Panc1 (cell line): Measurements from ENCODE around the gene ADAMTS15. TPM values are rescaled to one million over a fixed set of nuclear protein-coding genes. Genes with fewer than 3 reads are reported as not detected.

Source experiments
- ATAC-seq: fragments of 200-7000 bp; cut with Tn5 transposase; 2 replicates; pipeline ENCODE4 v1.9.1; 2020; ENCODE audit warnings: mild to moderate bottlenecking, moderate library complexity
- BruUV-seq: library from RNA; stranded (reverse); fragments of 400-500 nt; replicated peaks from 2 replicates; lab custom pipeline; 2021; lab: Mats Ljungman, UMichigan
- CTCF ChIA-PET: fragments of 300-600 bp; sonication (Branson Sonifier 250); formaldehyde crosslinking; loops from one replicate; lab custom pipeline; 2022; ENCODE audit warnings: antibody characterized with exemption; lab: Charles Lee
- POLR2A ChIA-PET: fragments of 300-600 bp; sonication (Branson Sonifier 250); formaldehyde crosslinking; loops from one replicate; lab custom pipeline; 2022; ENCODE audit warnings: antibody characterized with exemption; lab: Charles Lee
- DNase-seq: peaks from one replicate; pipeline ENCODE4 v3.0.0-alpha.2; 2010; ENCODE audit warnings: low read depth, low spot score
- H3K27ac ChIP-seq: 2 replicates; pipeline ENCODE4 v1.5.1; 2011; ENCODE audit warnings: mild to moderate bottlenecking, low read length, inconsistent platforms
- H3K27me3 ChIP-seq: fragments of 200-500 bp; sonication (Bioruptor generic); 2 replicates; pipeline ENCODE4 v1.6.0; 2014; ENCODE audit warnings: low read length, inconsistent platforms; ENCODE audit not compliant: control insufficient read depth, insufficient read depth
- H3K36me3 ChIP-seq: fragments of 200-500 bp; sonication (Bioruptor generic); 2 replicates; pipeline ENCODE4 v1.5.1; 2014; ENCODE audit warnings: inconsistent platforms, mild to moderate bottlenecking, low read length, moderate library complexity; ENCODE audit not compliant: control insufficient read depth, insufficient read depth
- H3K4me1 ChIP-seq: 2 replicates; pipeline ENCODE4 v1.5.1; 2011; ENCODE audit warnings: inconsistent platforms, mild to moderate bottlenecking, low read length, moderate library complexity; ENCODE audit not compliant: control insufficient read depth, insufficient read depth
- H3K4me3 ChIP-seq, 2 experiments: 2 replicates each; pipeline ENCODE4 v1.5.1; 2011 to 2012; ENCODE audit warnings: low read depth in 2 of 2, low read length in 2 of 2, mild to moderate bottlenecking in 2 of 2, inconsistent platforms in 1 of 2, moderate library complexity in 1 of 2
- H3K9me3 ChIP-seq: fragments of 200-500 bp; sonication (Bioruptor generic); 2 replicates; pipeline ENCODE4 v1.5.1; 2014; ENCODE audit warnings: low read depth, mild to moderate bottlenecking, inconsistent platforms, low read length, moderate library complexity; ENCODE audit not compliant: control insufficient read depth, insufficient read depth
- CTCF ChIP-seq: fragments of 450-650 bp; IDR thresholded peaks from 2 replicates; pipeline ENCODE4 v1.5.1; 2017; ENCODE audit warnings: mild to moderate bottlenecking
- POLR2AphosphoS5 ChIP-seq: IDR thresholded peaks from 2 replicates; pipeline ENCODE4 v1.6.1; 2012; ENCODE audit warnings: mild to moderate bottlenecking, low read depth, low read length, moderate library complexity
- SIN3A ChIP-seq: IDR thresholded peaks from 2 replicates; pipeline ENCODE4 v1.6.1; 2012; ENCODE audit warnings: low read depth, mild to moderate bottlenecking, low read length, moderate library complexity, borderline replicate concordance; ENCODE audit not compliant: insufficient read depth
- TCF7L2 ChIP-seq: IDR thresholded peaks from 2 replicates; pipeline ENCODE4 v1.6.1; 2011; ENCODE audit warnings: mild to moderate bottlenecking, low read depth, low read length, inconsistent platforms
- in situ Hi-C: cut with HindIII; loops from 2 replicates; pipeline ENCODE4 v1.10.0; 2016; ENCODE audit warnings: low sequenced_read_pairs, low pct_unique_long_range_greater_than_20kb
- intact Hi-C: fragments of 100-400 bp; cut with micrococcal nuclease; formaldehyde crosslinking; loops from one replicate; pipeline ENCODE4 v1.10.0; 2022; ENCODE audit not compliant: unreplicated experiment
- total RNA-seq: library from RNA; stranded (reverse); gene quantifications from one replicate; pipeline ENCODE4 v1.2.1, GENCODE V29; 2021; ENCODE audit not compliant: unreplicated experiment
- TF ChIP-seq, protein P1 (sequence below), 2 experiments: IDR thresholded peaks; 2 replicates each; pipeline ENCODE4 v1.6.1; 2011 to 2012; ENCODE audit warnings: low read depth in 2 of 2, control low read depth in 1 of 2, low read length in 1 of 2, mild to moderate bottlenecking in 1 of 2, moderate library complexity in 1 of 2; ENCODE audit not compliant: insufficient read depth in 1 of 2

Gene ADAMTS15
- total RNA-seq, 1 experiment from 2014 or later = 39.9 TPM

GRCh38 chr11:130519128-130519932, 70.9 kb downstream of the ADAMTS15 start:
- H3K4me3 ChIP-seq = no peak overlapping the region
- no peak for DNase-seq
- ChIA-PET POLR2A (no interaction called here), CTCF (no interaction called here)
- in situ Hi-C loops = no loop called here
- no peak for TF ChIP-seq POLR2AphosphoS5
- no peak for TF ChIP-seq CTCF
- TF ChIP-seq SIN3A = no peak
- no peak for TF ChIP-seq TCF7L2
- TF ChIP-seq, protein P1, sequence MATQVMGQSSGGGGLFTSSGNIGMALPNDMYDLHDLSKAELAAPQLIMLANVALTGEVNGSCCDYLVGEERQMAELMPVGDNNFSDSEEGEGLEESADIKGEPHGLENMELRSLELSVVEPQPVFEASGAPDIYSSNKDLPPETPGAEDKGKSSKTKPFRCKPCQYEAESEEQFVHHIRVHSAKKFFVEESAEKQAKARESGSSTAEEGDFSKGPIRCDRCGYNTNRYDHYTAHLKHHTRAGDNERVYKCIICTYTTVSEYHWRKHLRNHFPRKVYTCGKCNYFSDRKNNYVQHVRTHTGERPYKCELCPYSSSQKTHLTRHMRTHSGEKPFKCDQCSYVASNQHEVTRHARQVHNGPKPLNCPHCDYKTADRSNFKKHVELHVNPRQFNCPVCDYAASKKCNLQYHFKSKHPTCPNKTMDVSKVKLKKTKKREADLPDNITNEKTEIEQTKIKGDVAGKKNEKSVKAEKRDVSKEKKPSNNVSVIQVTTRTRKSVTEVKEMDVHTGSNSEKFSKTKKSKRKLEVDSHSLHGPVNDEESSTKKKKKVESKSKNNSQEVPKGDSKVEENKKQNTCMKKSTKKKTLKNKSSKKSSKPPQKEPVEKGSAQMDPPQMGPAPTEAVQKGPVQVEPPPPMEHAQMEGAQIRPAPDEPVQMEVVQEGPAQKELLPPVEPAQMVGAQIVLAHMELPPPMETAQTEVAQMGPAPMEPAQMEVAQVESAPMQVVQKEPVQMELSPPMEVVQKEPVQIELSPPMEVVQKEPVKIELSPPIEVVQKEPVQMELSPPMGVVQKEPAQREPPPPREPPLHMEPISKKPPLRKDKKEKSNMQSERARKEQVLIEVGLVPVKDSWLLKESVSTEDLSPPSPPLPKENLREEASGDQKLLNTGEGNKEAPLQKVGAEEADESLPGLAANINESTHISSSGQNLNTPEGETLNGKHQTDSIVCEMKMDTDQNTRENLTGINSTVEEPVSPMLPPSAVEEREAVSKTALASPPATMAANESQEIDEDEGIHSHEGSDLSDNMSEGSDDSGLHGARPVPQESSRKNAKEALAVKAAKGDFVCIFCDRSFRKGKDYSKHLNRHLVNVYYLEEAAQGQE (IDR thresholded peaks at IDR 0.05; ENCODE audit: insufficient read depth in 1 of 2, low read depth in 2 of 2, low read length in 1 of 2) = no peak
- no peaks in the 10 kb centered on the region for H3K36me3 ChIP-seq
- intact Hi-C loops = no loop called here
- H3K27me3 ChIP-seq = no peaks in the 10 kb centered on the region
- ATAC-seq = no peak
- BruUV-seq = no TSS peak
- no peaks in the 10 kb centered on the region for H3K9me3 ChIP-seq
- H3K4me1 ChIP-seq = peaks cover 5% of the 10 kb centered on the region; the same call in 1 of the 2 replicates
- no peak overlapping the region for H3K27ac ChIP-seq

GRCh38 chr11:130520271-130520671, 71.8 kb downstream of the ADAMTS15 start:
- BruUV-seq = no TSS peak
- in situ Hi-C loops = no loop called here

More at GRCh38 chr11:130520271-130520671, 71.8 kb downstream of the ADAMTS15 start:
- intact Hi-C loops = no loop called here
- H3K36me3 ChIP-seq = no peaks in the 10 kb centered on the region
- no peak overlapping the region for H3K27ac ChIP-seq
- POLR2A ChIA-PET = no interaction called here
- TF ChIP-seq TCF7L2 (no peak), CTCF (no peak), POLR2AphosphoS5 (no peak), SIN3A (no peak)
- TF ChIP-seq, protein P1 (IDR thresholded peaks at IDR 0.05; ENCODE audit: insufficient read depth in 1 of 2, low read depth in 2 of 2, low read length in 1 of 2) = no peak
- DNase-seq (no peak), ATAC-seq (no peak)
- H3K9me3 ChIP-seq = no peaks in the 10 kb centered on the region
- H3K27me3 ChIP-seq = no peaks in the 10 kb centered on the region
- CTCF ChIA-PET = interaction anchor here (0.6 kb wide), 1 partner anchor 1045 kb away, joined by 3 read pairs; no protein-coding TSS in a partner anchor
- peaks cover 5% of the 10 kb centered on the region; the same call in 1 of the 2 replicates for H3K4me1 ChIP-seq
- H3K4me3 ChIP-seq = no peak overlapping the region
